Muscle layer of duodenum (tissue), 2 donors: ENCODE data around the gene MS4A18.
"Not testable (repeated sequence)": the region's sequence is repeated elsewhere in the genome, so short reads cannot be mapped to it uniquely, and the experiment has no call there.

Source experiments
- H3K27ac ChIP-seq: one replicate; pipeline ENCODE4 v1.7.0; 2013; ENCODE audit warnings: mild to moderate bottlenecking, low read length
- H3K27me3 ChIP-seq: one replicate; pipeline ENCODE4 v1.7.0; 2013; ENCODE audit warnings: low read depth, mild to moderate bottlenecking, control low read depth, low read length
- H3K36me3 ChIP-seq, 2 donors: one replicate each; pipeline ENCODE4 v1.7.0; 2013; ENCODE audit warnings: low read length in 2 of 2, control low read depth in 1 of 2, mild to moderate bottlenecking in 1 of 2; ENCODE audit not compliant: insufficient read depth in 2 of 2, control insufficient read depth in 1 of 2
- H3K4me1 ChIP-seq, 2 donors: one replicate each; pipeline ENCODE4 v1.7.0; 2013; ENCODE audit warnings: low read length in 2 of 2, mild to moderate bottlenecking in 2 of 2, control low read depth in 1 of 2, moderate library complexity in 1 of 2; ENCODE audit not compliant: insufficient read depth in 2 of 2, control insufficient read depth in 1 of 2
- H3K4me3 ChIP-seq, 2 donors: one replicate each; pipeline ENCODE4 v1.7.0; 2013; ENCODE audit warnings: low read length in 2 of 2, low read depth in 1 of 2, mild to moderate bottlenecking in 1 of 2
- H3K9me3 ChIP-seq, 2 donors: one replicate each; pipeline ENCODE4 v1.7.0; 2013; ENCODE audit warnings: low read length in 2 of 2, control low read depth in 1 of 2, mild to moderate bottlenecking in 1 of 2; ENCODE audit not compliant: control insufficient read depth in 1 of 2
- donor health status: healthy.

The MS4A18 gene

DNA sequence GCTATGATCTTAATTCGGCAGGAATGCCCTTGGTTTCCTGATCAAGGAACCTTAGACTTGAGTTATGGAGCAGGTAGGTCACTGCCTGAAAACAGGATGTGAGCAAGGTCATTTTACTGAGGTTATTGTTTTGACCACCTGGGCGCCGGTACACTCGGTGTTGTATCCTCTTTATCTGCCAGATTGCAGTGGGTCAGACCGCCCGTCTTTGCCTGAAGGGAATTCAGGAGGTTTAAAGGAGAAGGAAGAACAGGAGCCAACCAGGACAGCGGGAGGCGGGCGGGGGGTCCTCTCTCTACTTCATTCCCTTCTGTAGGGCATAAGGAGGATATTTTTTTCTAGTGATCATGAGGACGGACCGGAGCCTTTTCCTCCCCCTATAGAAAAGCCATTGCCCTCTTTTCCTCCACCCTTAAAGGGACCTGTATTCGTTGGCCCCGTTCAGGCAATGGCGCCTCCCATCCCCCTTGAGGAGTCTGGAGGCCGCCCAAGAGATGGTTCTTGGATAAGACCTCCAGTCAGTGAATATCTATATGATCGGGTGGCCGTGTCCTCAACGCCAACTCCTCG is 32.8 kb downstream of the MS4A18 start:
- H3K27me3 ChIP-seq = no peaks in the 10 kb centered on the region
- no peak overlapping the region for H3K27ac ChIP-seq
- peaks cover 0 to 4% of the 10 kb centered on the region in 2 donors for H3K9me3 ChIP-seq
- H3K36me3 ChIP-seq = no peaks in the 10 kb centered on the region
- H3K4me3 ChIP-seq = no peak overlapping the region
- H3K4me1 ChIP-seq = no peaks in the 10 kb centered on the region

- not testable (repeated sequence) for H3K27ac ChIP-seq, H3K4me3 ChIP-seq, H3K4me1 ChIP-seq, H3K27me3 ChIP-seq, H3K9me3 ChIP-seq, H3K36me3 ChIP-seq
Observed at GRCh38 chr11:60758671-60759070, 34.2 kb downstream of the MS4A18 start.

GRCh38 chr11:60759438-60760225 is 35.1 kb downstream of the MS4A18 start:
- not testable (repeated sequence) for H3K4me1 ChIP-seq, H3K27me3 ChIP-seq, H3K36me3 ChIP-seq, H3K4me3 ChIP-seq, H3K27ac ChIP-seq, H3K9me3 ChIP-seq

DNA sequence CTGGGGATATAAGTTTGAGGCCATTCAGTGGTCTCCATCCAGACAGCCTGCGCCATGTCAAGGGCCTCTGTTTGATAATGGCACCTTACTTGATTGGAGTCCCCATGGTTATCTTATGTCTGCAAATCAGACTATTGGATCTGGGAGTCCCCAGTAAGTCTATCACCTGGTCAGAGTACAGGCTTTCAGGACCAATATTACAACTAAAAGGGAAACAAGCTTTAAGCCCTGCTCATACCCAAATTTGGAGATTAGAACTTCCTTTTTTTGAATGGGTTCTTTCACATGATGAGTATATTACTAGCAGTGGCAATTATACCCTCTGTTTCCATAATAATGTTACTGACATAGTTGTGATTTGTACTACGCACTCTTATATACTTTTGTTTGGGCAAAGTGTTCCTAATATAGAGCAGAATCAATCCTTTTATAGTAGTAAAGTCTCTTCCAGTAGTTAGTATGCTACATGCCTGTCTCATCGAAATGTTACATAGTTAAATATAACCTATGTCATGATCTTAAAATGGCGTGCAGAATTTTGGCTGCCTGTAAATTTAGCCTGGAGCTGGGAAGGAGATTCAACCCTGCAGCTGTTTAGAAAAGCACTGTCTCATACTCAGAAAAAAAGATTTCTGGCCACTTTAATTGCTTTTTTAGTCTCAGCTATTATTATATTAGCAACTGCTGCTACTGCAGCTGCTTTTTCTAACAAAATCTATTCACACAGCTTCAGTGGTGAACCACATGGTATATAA is 37.1 kb downstream of the MS4A18 start:
- H3K4me1 ChIP-seq = no peaks in the 10 kb centered on the region
- H3K27me3 ChIP-seq = peaks cover 4% of the 10 kb centered on the region
- H3K36me3 ChIP-seq = no peaks in the 10 kb centered on the region
- no peak overlapping the region for H3K4me3 ChIP-seq
- H3K27ac ChIP-seq = no peak overlapping the region
- no peaks in the 10 kb centered on the region for H3K9me3 ChIP-seq

- H3K27ac ChIP-seq = no peak overlapping the region
- H3K4me3 ChIP-seq = no peak overlapping the region
- H3K36me3 ChIP-seq = no peaks in the 10 kb centered on the region
- H3K27me3 ChIP-seq = peaks cover 5% of the 10 kb centered on the region
- no peaks in the 10 kb centered on the region for H3K4me1 ChIP-seq
- H3K9me3 ChIP-seq = no peaks in the 10 kb centered on the region
Observed at GRCh38 chr11:60762851-60763691, 38.6 kb downstream of the MS4A18 start.

GRCh38 chr11:60763692-60764369 is 39.3 kb downstream of the MS4A18 start:
- Histone ChIP-seq H3K4me1 (no peaks in the 10 kb centered on the region), H3K27me3 (peaks cover 5% of the 10 kb centered on the region), H3K9me3 (no peaks in the 10 kb centered on the region), H3K4me3 (no peak overlapping the region), H3K27ac (no peak overlapping the region), H3K36me3 (no peaks in the 10 kb centered on the region)

DNA sequence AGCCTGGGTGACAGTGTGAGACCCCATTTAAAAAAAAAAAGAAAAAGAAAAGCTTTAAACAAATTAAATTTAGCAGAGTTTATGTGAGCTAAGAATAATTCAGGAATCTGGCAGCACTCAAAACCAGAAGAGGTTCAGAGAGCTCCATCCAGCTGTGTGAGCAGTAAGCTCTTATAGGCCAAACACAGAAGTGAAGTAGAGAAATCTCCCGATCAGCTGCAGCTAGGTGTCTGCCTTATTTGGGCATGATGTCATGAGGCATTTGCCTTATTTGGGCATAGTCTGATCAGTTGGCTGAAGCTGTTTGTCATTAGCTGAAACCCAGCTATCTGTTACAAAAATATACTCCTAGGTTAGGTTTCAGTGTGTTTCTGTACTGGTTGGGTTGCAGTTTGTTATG is 40.4 kb downstream of the MS4A18 start:
- Histone ChIP-seq H3K4me3 (no peak overlapping the region), H3K27me3 (peaks cover 10% of the 10 kb centered on the region), H3K9me3 (no peaks in the 10 kb centered on the region), H3K4me1 (no peaks in the 10 kb centered on the region), H3K36me3 (no peaks in the 10 kb centered on the region), H3K27ac (no peak overlapping the region)

DNA sequence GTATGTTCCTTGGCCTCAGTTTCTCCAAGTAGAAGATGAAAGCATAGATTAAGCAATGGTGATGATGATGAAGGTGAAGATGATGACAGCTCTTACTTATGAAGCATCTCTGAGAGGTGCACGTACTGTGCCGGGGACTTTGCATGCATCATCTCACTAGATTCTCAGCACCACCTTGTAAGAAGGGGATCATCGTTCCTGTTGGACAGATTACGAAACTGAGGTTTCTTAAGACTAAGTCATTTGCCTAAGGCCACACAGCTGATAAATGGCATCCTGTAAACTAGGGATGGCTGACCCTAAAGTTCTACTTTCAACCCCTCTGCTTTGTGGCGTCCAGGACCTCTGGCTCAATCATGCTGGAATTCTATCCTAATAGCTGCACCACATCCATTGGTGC is 40.8 kb downstream of the MS4A18 start:
- no peak overlapping the region for H3K4me3 ChIP-seq
- H3K27me3 ChIP-seq = peaks cover 10% of the 10 kb centered on the region
- H3K9me3 ChIP-seq = no peaks in the 10 kb centered on the region
- H3K4me1 ChIP-seq = no peaks in the 10 kb centered on the region
- no peak overlapping the region for H3K27ac ChIP-seq
- no peaks in the 10 kb centered on the region for H3K36me3 ChIP-seq

GRCh38 chr11:60766547-60766946 is 42.0 kb downstream of the MS4A18 start:
- Histone ChIP-seq H3K36me3 (no peaks in the 10 kb centered on the region), H3K27me3 (peaks cover 10% of the 10 kb centered on the region), H3K4me1 (no peaks in the 10 kb centered on the region), H3K9me3 (no peaks in the 10 kb centered on the region), H3K4me3 (no peak overlapping the region), H3K27ac (no peak overlapping the region)

DNA sequence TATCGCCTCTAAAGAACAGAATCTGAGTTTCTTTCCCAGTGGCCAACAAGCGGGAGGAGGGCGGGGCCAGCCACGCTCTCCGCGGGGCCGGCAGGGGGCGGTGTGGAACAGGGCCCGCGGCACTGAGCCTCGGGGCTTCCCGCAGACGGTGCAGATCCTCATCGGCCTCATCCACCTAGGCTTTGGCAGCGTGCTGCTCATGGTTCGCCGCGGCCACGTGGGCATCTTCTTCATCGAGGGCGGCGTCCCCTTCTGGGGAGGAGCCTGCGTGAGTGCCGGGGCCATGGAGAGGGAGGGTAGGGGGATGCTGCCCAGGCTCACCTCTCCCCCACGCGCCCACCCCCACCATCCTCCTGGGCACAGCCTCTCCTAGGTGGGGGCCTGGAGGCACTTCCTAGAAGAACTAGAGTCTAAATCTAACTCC is 42.9 kb downstream of the MS4A18 start:
- Histone ChIP-seq H3K4me1 (no peaks in the 10 kb centered on the region), H3K27ac (no peak overlapping the region), H3K4me3 (no peak overlapping the region), H3K9me3 (no peaks in the 10 kb centered on the region), H3K27me3 (peaks cover 10% of the 10 kb centered on the region), H3K36me3 (no peaks in the 10 kb centered on the region)
